DOHH2 (cell line): ENCODE measurements around the gene SYNE1.

Source experiments
- CTCF ChIP-seq: fragments of 200-600 bp; sonication (generic); IDR thresholded peaks from one replicate; pipeline ENCODE4 v1.5.1; 2014; ENCODE audit warnings: antibody characterized with exemption, mild to moderate bottlenecking, low read depth, low read length; ENCODE audit not compliant: poor library complexity, severe bottlenecking
- EZH2phosphoT487 ChIP-seq: fragments of 200-600 bp; sonication (generic); IDR thresholded peaks from 2 replicates; pipeline ENCODE4 v1.6.1; 2017; ENCODE audit warnings: borderline replicate concordance, mild to moderate bottlenecking, antibody characterized with exemption, low read length, moderate library complexity, mixed read lengths

- no peak for TF ChIP-seq EZH2phosphoT487
- peak; percentile 69 for TF ChIP-seq CTCF
Observed at GRCh38 chr6:152124429-152125074, 512.6 kb downstream of the SYNE1 start.
